GM04503 (cell line): ENCODE data around the gene ZNF560.

Experiments
- DNase-seq: peaks from one replicate; pipeline ENCODE4 v3.0.0-alpha.2; 2012; ENCODE audit warnings: low read depth

ZNF560 gene

DNA sequence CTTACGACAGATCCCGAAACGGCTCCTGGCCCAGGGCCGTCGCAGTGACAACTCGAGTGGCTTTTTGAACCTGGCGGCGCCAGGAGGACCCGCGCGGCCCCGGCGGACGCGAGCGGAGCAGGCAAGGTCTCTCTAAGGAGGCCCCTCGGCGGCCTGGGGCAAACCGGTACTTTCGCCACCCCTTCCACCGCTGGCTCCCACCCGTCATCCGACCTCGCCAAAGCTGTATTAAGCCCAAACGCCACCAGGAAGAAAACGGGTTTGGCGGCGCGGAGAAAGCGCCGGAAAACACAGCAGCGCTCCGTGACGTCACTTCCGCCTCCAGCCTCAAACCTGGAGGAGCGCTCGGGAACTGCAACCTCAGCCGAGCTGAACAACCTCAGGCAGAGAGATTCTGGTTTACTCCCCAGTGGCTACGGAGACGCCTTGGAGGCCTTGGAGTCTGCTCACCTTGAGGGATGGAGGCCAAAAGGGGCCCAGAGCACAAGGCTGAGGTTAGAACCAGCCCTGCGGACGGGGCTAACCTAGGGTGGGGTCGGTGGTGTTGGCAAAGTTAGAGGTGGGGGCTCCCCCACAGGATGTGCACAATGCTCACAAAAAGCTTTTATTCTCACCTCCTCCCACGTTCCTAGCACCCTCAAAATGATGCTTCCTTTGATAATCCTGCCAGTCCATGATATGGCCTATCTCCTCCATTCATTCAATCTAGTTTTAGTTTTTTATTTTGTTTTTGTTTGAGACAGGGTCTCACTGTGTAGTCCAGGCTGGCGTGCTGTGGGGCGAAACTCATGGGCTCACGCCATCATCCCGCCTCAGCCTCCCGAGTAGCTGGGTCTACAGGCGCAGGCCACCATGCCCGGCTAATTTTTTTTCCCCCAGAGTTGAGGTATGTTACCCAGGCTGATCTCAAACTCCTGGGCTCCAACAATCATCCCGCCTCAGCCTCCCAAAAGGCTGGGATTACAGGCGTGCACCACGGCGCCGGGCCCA lies 62.8 kb downstream of the ZNF560 start, which contains the start of gene ZNF266:
Gene ZNF266, minus strand, starts transcription at position 295 of the 990 bp plus-strand sequence. CDS start 15,484 bp downstream, outside the sequence.
- peak; percentile 55 for DNase-seq

- DNase-seq = no peak
These were observed 66.9 kb downstream of the ZNF560 start for GRCh38 chr19:9431475-9431874.

- no peak for DNase-seq
These were observed 68.0 kb downstream of the ZNF560 start for GRCh38 chr19:9430444-9430843.

- DNase-seq = no peak
These were observed 70.5 kb downstream of the ZNF560 start for GRCh38 chr19:9427941-9428340.
